ENCODE data around the gene SLC10A2. TPM values are rescaled to one million over a fixed set of nuclear protein-coding genes. Genes with fewer than 3 reads are reported as not detected.

The SLC10A2 gene
- total and polyA plus RNA-seq, 2 donors: not detected

DNA sequence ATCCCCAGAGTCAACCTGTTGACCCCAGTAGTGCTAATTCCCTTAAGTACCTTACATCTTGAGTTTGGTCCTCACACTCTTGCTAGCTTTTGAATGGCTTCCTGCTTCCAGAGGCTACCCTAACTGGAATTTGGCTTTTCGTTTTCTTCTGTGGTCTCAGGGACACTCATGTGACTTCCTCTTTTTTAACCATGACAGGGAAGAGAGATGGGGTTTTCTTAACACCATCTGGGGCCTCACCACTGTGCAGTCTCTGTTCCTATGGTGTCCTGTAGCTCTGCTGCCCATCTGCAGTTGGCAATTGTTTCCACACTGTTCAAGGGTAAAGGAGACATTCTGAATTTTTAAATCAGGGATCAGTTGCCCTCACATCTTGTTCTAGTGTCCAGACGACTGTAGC is 66.7 kb downstream of the SLC10A2 start:
- no peaks in the 10 kb centered on the region for H3K4me1 ChIP-seq (ENCODE audit: insufficient read depth)
- no peaks in the 10 kb centered on the region for H3K36me3 ChIP-seq (ENCODE audit: insufficient read depth)
- H3K27ac ChIP-seq (ENCODE audit: low read depth): no peak overlapping the region
- DNase-seq (ENCODE audit: extremely low spot score): no peak
- 74% methylated on average over 2 of the region's 2 CpGs for WGBS
- no peak overlapping the region for H3K4me3 ChIP-seq (ENCODE audit: low read depth, low read length)

Other genes with a start within 250 kb of the SLC10A2 start
- gene ERCC5, start 220.4 kb downstream of the SLC10A2 start, total RNA-seq: 70.8 TPM
- 35.9 TPM for gene ERCC5, start 220.4 kb downstream of the SLC10A2 start, polyA plus RNA-seq